SK-N-SH treated with all-trans-retinoic acid at 6 μM for 48 hours (cell line): ENCODE measurements around the gene TNC.

Experiments
- ATAC-seq: fragments of 200-7000 bp; cut with Tn5 transposase; 3 replicates; pipeline ENCODE4 v1.9.1; 2020; ENCODE audit warnings: mild to moderate bottlenecking, moderate library complexity
- ARNTL ChIP-seq: fragments of 450-650 bp; formaldehyde crosslinking; IDR thresholded peaks from 2 replicates; pipeline ENCODE4 v1.5.0; 2020; ENCODE audit warnings: low read depth, mild to moderate bottlenecking, moderate library complexity, borderline replicate concordance
- CSDC2 ChIP-seq: fragments of 250-450 bp; sonication (Bioruptor Pico); IDR thresholded peaks from 2 replicates; pipeline ENCODE4 v1.5.0; 2020; ENCODE audit warnings: mild to moderate bottlenecking, moderate library complexity
- ESRRG ChIP-seq: fragments of 250-450 bp; sonication (Bioruptor Pico); IDR thresholded peaks from 2 replicates; pipeline ENCODE4 v1.6.1; 2021; ENCODE audit warnings: mild to moderate bottlenecking
- GLIS3 ChIP-seq: fragments of 250-450 bp; sonication (Bioruptor Pico); IDR thresholded peaks from 2 replicates; pipeline ENCODE4 v1.5.0; 2020; ENCODE audit warnings: mild to moderate bottlenecking, moderate library complexity
- ISL1 ChIP-seq: fragments of 250-450 bp; sonication (Bioruptor Pico); IDR thresholded peaks from 2 replicates; pipeline ENCODE4 v2.1.2; 2022; ENCODE audit warnings: mild to moderate bottlenecking, moderate library complexity
- OSR1 ChIP-seq: fragments of 250-450 bp; sonication (Bioruptor Pico); IDR thresholded peaks from 2 replicates; pipeline ENCODE4 v1.8.0; 2022; ENCODE audit warnings: moderate library complexity, mild to moderate bottlenecking, inconsistent platforms
- PPARA ChIP-seq: fragments of 250-450 bp; sonication (Bioruptor Pico); IDR thresholded peaks from 2 replicates; pipeline ENCODE4 v1.5.0; 2020; ENCODE audit warnings: mild to moderate bottlenecking, borderline replicate concordance
- RARB ChIP-seq: fragments of 250-450 bp; sonication (Bioruptor Pico); IDR thresholded peaks from 2 replicates; pipeline ENCODE4 v1.8.0; 2021; ENCODE audit warnings: mild to moderate bottlenecking, moderate library complexity
- SNAI2 ChIP-seq: fragments of 250-450 bp; sonication (Bioruptor Pico); IDR thresholded peaks from 2 replicates; pipeline ENCODE4 v1.5.0; 2020; ENCODE audit warnings: mild to moderate bottlenecking, moderate library complexity
- TCF4 ChIP-seq: fragments of 250-450 bp; sonication (Bioruptor Pico); IDR thresholded peaks from 2 replicates; pipeline ENCODE4 v1.8.0; 2021; ENCODE audit warnings: mild to moderate bottlenecking, moderate library complexity, borderline replicate concordance
- ZC3H10 ChIP-seq: fragments of 250-450 bp; sonication (Bioruptor Pico); IDR thresholded peaks from 2 replicates; pipeline ENCODE4 v1.5.1; 2021; ENCODE audit warnings: mild to moderate bottlenecking, moderate library complexity
- ZFP30 ChIP-seq: fragments of 450-650 bp; formaldehyde crosslinking; IDR thresholded peaks from 2 replicates; pipeline ENCODE4 v1.5.0; 2022; ENCODE audit warnings: mild to moderate bottlenecking, moderate library complexity
- ZNF565 ChIP-seq: fragments of 450-650 bp; formaldehyde crosslinking; conservative IDR thresholded peaks from 2 replicates; pipeline ENCODE4 v1.5.0; 2020; ENCODE audit warnings: low read depth, mild to moderate bottlenecking, moderate library complexity
- ZNF70 ChIP-seq: fragments of 450-650 bp; formaldehyde crosslinking; IDR thresholded peaks from 2 replicates; pipeline ENCODE4 v1.5.0; 2020; ENCODE audit warnings: mild to moderate bottlenecking, moderate library complexity
- ZNF8 ChIP-seq: fragments of 450-650 bp; formaldehyde crosslinking; IDR thresholded peaks from 2 replicates; pipeline ENCODE4 v1.5.0; 2020; ENCODE audit warnings: mild to moderate bottlenecking, moderate library complexity
- TF ChIP-seq, protein P1 (sequence below): fragments of 250-450 bp; sonication (Bioruptor Pico); IDR thresholded peaks from 2 replicates; pipeline ENCODE4 v1.8.0; 2020; ENCODE audit warnings: mild to moderate bottlenecking, moderate library complexity, borderline replicate concordance
- TF ChIP-seq, protein P2 (sequence below): fragments of 250-450 bp; sonication (Bioruptor Pico); IDR thresholded peaks from 2 replicates; pipeline ENCODE4 v1.5.1; 2020; ENCODE audit warnings: low read depth, mild to moderate bottlenecking, moderate library complexity
- TF ChIP-seq, protein P3 (sequence below): fragments of 250-450 bp; sonication (Bioruptor Pico); IDR thresholded peaks from 2 replicates; pipeline ENCODE4 v1.8.0; 2021; ENCODE audit warnings: low read depth, mild to moderate bottlenecking, moderate library complexity, borderline replicate concordance
- TF ChIP-seq, protein P4 (sequence below): fragments of 250-450 bp; sonication (Bioruptor Pico); IDR thresholded peaks from 2 replicates; pipeline ENCODE4 v1.5.0; 2020; ENCODE audit warnings: mild to moderate bottlenecking, moderate library complexity

The TNC gene

DNA sequence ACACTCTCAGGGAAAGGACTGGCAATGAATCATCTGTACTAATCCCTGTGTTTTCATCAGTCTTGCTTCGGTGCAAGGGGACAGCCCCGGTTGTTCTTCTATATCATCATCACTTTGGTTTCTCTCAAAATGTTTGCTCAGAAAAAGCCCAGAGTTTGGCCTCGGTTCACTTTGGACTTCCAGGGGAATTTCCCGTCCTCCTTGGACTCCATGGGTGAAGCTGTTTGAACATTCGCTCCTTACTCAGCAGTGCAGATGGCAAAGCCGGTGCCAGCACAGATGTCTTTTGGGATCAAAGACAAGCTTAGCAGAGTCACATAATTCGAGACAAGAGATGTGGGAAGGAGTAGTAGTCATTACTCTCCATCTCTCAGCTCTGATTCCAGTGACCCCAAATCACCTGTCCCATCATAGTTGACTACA, 117.7 kb downstream of the TNC start:
- TF ChIP-seq ZFP30 (CRISPR knock-in tag) = no peak
- no peak for TF ChIP-seq ZNF565
- TF ChIP-seq PPARA (CRISPR knock-in tag) = no peak
- TF ChIP-seq ZNF70 (CRISPR knock-in tag) = no peak
- TF ChIP-seq, protein P1, sequence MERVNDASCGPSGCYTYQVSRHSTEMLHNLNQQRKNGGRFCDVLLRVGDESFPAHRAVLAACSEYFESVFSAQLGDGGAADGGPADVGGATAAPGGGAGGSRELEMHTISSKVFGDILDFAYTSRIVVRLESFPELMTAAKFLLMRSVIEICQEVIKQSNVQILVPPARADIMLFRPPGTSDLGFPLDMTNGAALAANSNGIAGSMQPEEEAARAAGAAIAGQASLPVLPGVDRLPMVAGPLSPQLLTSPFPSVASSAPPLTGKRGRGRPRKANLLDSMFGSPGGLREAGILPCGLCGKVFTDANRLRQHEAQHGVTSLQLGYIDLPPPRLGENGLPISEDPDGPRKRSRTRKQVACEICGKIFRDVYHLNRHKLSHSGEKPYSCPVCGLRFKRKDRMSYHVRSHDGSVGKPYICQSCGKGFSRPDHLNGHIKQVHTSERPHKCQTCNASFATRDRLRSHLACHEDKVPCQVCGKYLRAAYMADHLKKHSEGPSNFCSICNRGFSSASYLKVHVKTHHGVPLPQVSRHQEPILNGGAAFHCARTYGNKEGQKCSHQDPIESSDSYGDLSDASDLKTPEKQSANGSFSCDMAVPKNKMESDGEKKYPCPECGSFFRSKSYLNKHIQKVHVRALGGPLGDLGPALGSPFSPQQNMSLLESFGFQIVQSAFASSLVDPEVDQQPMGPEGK (CRISPR knock-in tag) = no peak
- no peak for TF ChIP-seq ESRRG
- TF ChIP-seq, protein P2, sequence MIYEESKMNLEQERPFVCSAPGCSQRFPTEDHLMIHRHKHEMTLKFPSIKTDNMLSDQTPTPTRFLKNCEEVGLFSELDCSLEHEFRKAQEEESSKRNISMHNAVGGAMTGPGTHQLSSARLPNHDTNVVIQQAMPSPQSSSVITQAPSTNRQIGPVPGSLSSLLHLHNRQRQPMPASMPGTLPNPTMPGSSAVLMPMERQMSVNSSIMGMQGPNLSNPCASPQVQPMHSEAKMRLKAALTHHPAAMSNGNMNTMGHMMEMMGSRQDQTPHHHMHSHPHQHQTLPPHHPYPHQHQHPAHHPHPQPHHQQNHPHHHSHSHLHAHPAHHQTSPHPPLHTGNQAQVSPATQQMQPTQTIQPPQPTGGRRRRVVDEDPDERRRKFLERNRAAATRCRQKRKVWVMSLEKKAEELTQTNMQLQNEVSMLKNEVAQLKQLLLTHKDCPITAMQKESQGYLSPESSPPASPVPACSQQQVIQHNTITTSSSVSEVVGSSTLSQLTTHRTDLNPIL (CRISPR knock-in tag) = no peak
- no peak for TF ChIP-seq SNAI2 (CRISPR knock-in tag)
- no peak for TF ChIP-seq CSDC2 (CRISPR knock-in tag)
- no peak for TF ChIP-seq TCF4
- TF ChIP-seq, protein P3, sequence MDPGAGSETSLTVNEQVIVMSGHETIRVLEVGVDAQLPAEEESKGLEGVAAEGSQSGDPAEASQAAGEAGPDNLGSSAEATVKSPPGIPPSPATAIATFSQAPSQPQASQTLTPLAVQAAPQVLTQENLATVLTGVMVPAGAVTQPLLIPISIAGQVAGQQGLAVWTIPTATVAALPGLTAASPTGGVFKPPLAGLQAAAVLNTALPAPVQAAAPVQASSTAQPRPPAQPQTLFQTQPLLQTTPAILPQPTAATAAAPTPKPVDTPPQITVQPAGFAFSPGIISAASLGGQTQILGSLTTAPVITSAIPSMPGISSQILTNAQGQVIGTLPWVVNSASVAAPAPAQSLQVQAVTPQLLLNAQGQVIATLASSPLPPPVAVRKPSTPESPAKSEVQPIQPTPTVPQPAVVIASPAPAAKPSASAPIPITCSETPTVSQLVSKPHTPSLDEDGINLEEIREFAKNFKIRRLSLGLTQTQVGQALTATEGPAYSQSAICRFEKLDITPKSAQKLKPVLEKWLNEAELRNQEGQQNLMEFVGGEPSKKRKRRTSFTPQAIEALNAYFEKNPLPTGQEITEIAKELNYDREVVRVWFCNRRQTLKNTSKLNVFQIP (CRISPR knock-in tag) = no peak
- TF ChIP-seq ZNF8 (CRISPR knock-in tag) = no peak
- TF ChIP-seq RARB (CRISPR knock-in tag) = no peak
- TF ChIP-seq ARNTL (CRISPR knock-in tag) = no peak
- no peak for TF ChIP-seq OSR1 (CRISPR knock-in tag)
- no peak for TF ChIP-seq ZC3H10 (CRISPR knock-in tag)
- ATAC-seq = no peak

DNA sequence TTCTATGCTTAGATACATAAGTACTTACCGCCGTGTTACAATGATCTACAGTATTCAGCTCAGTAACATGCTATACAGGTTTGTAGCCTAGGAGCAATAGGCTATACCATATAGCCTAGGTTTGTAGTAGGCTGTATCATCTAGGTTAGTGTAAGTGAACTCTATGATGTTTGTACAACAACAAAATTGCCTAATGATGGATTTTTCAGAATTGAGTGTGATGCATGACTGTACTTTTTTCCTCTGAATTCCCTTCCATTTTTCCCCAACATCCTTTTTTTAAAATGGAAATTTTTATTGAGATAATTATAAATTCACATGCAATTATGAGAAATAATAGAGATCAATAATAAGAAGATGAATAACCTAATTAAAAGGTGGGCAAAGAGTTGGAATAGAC, 119.6 kb downstream of the TNC start:
- no peak for ATAC-seq
- TF ChIP-seq ZNF8 (CRISPR knock-in tag) = no peak
- no peak for TF ChIP-seq SNAI2 (CRISPR knock-in tag)
- TF ChIP-seq, protein P2 (CRISPR knock-in tag) = no peak
- TF ChIP-seq, protein P4, sequence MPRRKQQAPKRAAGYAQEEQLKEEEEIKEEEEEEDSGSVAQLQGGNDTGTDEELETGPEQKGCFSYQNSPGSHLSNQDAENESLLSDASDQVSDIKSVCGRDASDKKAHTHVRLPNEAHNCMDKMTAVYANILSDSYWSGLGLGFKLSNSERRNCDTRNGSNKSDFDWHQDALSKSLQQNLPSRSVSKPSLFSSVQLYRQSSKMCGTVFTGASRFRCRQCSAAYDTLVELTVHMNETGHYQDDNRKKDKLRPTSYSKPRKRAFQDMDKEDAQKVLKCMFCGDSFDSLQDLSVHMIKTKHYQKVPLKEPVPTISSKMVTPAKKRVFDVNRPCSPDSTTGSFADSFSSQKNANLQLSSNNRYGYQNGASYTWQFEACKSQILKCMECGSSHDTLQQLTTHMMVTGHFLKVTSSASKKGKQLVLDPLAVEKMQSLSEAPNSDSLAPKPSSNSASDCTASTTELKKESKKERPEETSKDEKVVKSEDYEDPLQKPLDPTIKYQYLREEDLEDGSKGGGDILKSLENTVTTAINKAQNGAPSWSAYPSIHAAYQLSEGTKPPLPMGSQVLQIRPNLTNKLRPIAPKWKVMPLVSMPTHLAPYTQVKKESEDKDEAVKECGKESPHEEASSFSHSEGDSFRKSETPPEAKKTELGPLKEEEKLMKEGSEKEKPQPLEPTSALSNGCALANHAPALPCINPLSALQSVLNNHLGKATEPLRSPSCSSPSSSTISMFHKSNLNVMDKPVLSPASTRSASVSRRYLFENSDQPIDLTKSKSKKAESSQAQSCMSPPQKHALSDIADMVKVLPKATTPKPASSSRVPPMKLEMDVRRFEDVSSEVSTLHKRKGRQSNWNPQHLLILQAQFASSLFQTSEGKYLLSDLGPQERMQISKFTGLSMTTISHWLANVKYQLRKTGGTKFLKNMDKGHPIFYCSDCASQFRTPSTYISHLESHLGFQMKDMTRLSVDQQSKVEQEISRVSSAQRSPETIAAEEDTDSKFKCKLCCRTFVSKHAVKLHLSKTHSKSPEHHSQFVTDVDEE (CRISPR knock-in tag) = no peak
- TF ChIP-seq RARB (CRISPR knock-in tag) = no peak
- TF ChIP-seq, protein P1 (CRISPR knock-in tag) = no peak
- TF ChIP-seq TCF4 = no peak

DNA sequence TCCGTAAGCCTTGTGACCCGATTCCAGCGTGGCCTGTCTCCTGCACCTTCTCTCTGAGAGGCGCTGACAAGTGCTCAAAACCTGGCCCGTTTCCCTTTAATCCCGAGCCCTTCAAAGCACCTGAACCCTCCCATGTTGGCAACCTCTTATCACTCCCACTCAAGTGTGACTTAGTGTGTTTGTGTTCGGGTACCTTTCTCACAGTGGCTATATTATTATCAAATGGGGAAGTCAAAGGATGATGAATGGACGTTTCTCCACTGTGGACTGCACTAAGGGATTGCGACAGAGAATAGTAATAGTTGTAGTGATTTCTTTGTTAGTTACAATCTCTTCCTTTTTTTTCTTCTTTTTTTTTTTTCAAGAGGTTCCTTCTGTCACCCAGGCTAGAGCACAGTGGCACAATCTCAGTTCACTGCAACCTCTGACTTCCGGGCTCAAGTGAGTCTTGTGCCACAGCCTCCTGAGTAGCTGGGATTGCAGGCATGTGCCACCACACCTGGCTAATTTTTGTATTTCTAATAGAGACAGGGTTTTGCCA, 122.2 kb downstream of the TNC start:
- ATAC-seq = no peak
- TF ChIP-seq OSR1 (CRISPR knock-in tag) = no peak
- TF ChIP-seq, protein P1 (CRISPR knock-in tag) = no peak
- no peak for TF ChIP-seq ISL1 (CRISPR knock-in tag)
- no peak for TF ChIP-seq ESRRG
- TF ChIP-seq, protein P4 (CRISPR knock-in tag) = no peak
- TF ChIP-seq, protein P3 (CRISPR knock-in tag) = no peak
- no peak for TF ChIP-seq ZFP30 (CRISPR knock-in tag)
- no peak for TF ChIP-seq GLIS3
